K562 (cell line): ENCODE measurements around the gene DOCK4. TPM values are rescaled to one million over a fixed set of nuclear protein-coding genes. Genes with fewer than 3 reads are reported as not detected.
A peak's percentile ranks its signal among the peaks of the same experiment; 100 is the strongest.

Source experiments
- ATF3 ChIP-seq, 2 experiments: fragments of 450-650 bp in 1 of 2; sonication (generic) in 1 of 2; formaldehyde crosslinking in 1 of 2; IDR thresholded peaks in 1 of 2; conservative IDR thresholded peaks in 1 of 2; 2 replicates each; pipeline versions ENCODE4 v1.6.1 to v1.8.1; 2016 to 2023; ENCODE audit warnings: mild to moderate bottlenecking in 2 of 2, moderate library complexity in 2 of 2, inconsistent platforms in 1 of 2, missing genetic modification reagents in 1 of 2
- DMBX1 ChIP-seq: fragments of 250-450 bp; sonication (Bioruptor Pico); IDR thresholded peaks from 2 replicates; pipeline ENCODE4 v1.8.0; 2022; ENCODE audit warnings: inconsistent platforms, mild to moderate bottlenecking, moderate library complexity, borderline replicate concordance
- GTF2E2 ChIP-seq: fragments of 200-800 bp; sonication (Bioruptor generic); IDR thresholded peaks from 2 replicates; pipeline ENCODE4 v1.6.1; 2016; ENCODE audit warnings: missing genetic modification characterization, missing compliant biosample characterization
- KLF16 ChIP-seq: IDR thresholded peaks from 2 replicates; pipeline ENCODE4 v1.6.1; 2016; ENCODE audit warnings: antibody characterized with exemption
- MLLT1 ChIP-seq, 2 experiments: fragments of 450-650 bp; IDR thresholded peaks; 2 replicates each; pipeline ENCODE4 v1.6.1; 2016
- PHF21A ChIP-seq: fragments of 450-650 bp; IDR thresholded peaks from 2 replicates; pipeline ENCODE4 v1.6.1; 2017; ENCODE audit warnings: low read depth, borderline replicate concordance
- RBM25 ChIP-seq: fragments of 200-400 bp; formaldehyde crosslinking; IDR thresholded peaks from 2 replicates; pipeline ENCODE4 v1.6.1; 2018; ENCODE audit warnings: low read length, low read depth, moderate library complexity; ENCODE audit not compliant: severe bottlenecking
- SAP30 ChIP-seq: fragments of 200-600 bp; sonication (generic); IDR thresholded peaks from 2 replicates; pipeline ENCODE4 v1.6.1; 2012; ENCODE audit warnings: borderline replicate concordance, low read depth, mild to moderate bottlenecking, moderate library complexity, low read length, control low read depth, inconsistent platforms; ENCODE audit not compliant: insufficient read depth, poor library complexity, severe bottlenecking
- STAT6 ChIP-seq: sonication (generic); formaldehyde crosslinking; IDR thresholded peaks from 2 replicates; pipeline ENCODE4 v1.8.1; 2023; ENCODE audit warnings: mild to moderate bottlenecking, missing genetic modification reagents
- TRIM24 ChIP-seq, 2 experiments: fragments of 450-650 bp; IDR thresholded peaks; 2 replicates each; pipeline ENCODE4 v1.6.1; 2016
- TSHZ1 ChIP-seq: fragments of 250-450 bp; sonication (Bioruptor Pico); IDR thresholded peaks from 2 replicates; pipeline ENCODE4 v1.4.0; 2020; ENCODE audit warnings: mild to moderate bottlenecking, moderate library complexity
- ZNF395 ChIP-seq: fragments of 200-800 bp; sonication (Bioruptor generic); IDR thresholded peaks from 2 replicates; pipeline ENCODE4 v1.6.1; 2017; ENCODE audit warnings: missing genetic modification characterization, missing compliant biosample characterization
- ZNF445 ChIP-seq: fragments of 250-450 bp; sonication (Bioruptor Pico); IDR thresholded peaks from 2 replicates; pipeline ENCODE4 v1.4.0; 2020; ENCODE audit warnings: low read depth, mild to moderate bottlenecking, moderate library complexity
- ZNF655 ChIP-seq: fragments of 250-450 bp; sonication (Bioruptor Pico); IDR thresholded peaks from 2 replicates; pipeline ENCODE4 v1.5.0; 2021
- polyA plus RNA-seq, 8 experiments: library from polyadenylated mRNA; depleted of rRNA in 4 of 8; stranded (reverse) in 5 of 8; unstranded in 3 of 8; fragments of >200 nt; fragmentation: Nextera tagmentation in 2 of 8; fragmentation: Illumina TruSeq in 1 of 8; extraction: Ambion mirVana in 2 of 8; extraction: Trizol in 1 of 8; gene quantifications; 2 replicates each; pipeline versions ENCODE4 v1.2.1 to v1.2.3, GENCODE V29; 2011 to 2014; ENCODE audit warnings: inconsistent platforms in 1 of 8, missing spikeins in 1 of 8
- total RNA-seq, 7 experiments: library from RNA; depleted of rRNA in 6 of 7; stranded (reverse); fragments of >200 nt in 6 of 7; fragmentation: Illumina TruSeq in 2 of 7; extraction: Trizol in 2 of 7; gene quantifications; 2 replicates each; pipeline versions ENCODE4 v1.2.1 to v1.2.3, GENCODE V29; 2011 to 2021; ENCODE audit warnings: low replicate concordance in 1 of 7

DOCK4 gene
- total and polyA plus RNA-seq, 9 of the 15 experiments (the other 6 are each of a cell fraction or from before 2014, with no cell fraction given), result 0.42 to 5.7 (median 2.3) TPM

- TF ChIP-seq ZNF395, result peak; percentile 44; the same call in 1 of the 2 replicates
- no peak for TF ChIP-seq ZNF655 (CRISPR knock-in tag)
- TF ChIP-seq KLF16, result no peak
- TF ChIP-seq DMBX1 (CRISPR knock-in tag), result no peak
- TF ChIP-seq ZNF445 (CRISPR knock-in tag), result no peak
- no peak for TF ChIP-seq ATF3 (IDR thresholded peaks at IDR 0.05)
- no peak; the same call in 1 of the 2 replicates for TF ChIP-seq ATF3 (CRISPR knock-in tag; conservative IDR thresholded peaks at IDR 0.05)
- TF ChIP-seq TSHZ1 (CRISPR knock-in tag), result no peak
- TF ChIP-seq PHF21A, result no peak; the same call in none of the 2 replicates
- no peak for TF ChIP-seq MLLT1 (IDR thresholded peaks at IDR 0.05)
- TF ChIP-seq TRIM24 (IDR thresholded peaks at IDR 0.05), result no peak
- TF ChIP-seq SAP30, result peak; percentile 78
- TF ChIP-seq RBM25, result peak; percentile 19
- TF ChIP-seq STAT6 (CRISPR knock-in tag), result peak; percentile 71; the same call in 1 of the 2 replicates
- no peak for TF ChIP-seq GTF2E2 (tag)
Observed at GRCh38 chr7:112206238-112206990, at the start of gene DOCK4, which contains the start of gene ZNF277 (continued).
